Measurements from ENCODE around the gene NR4A1. TPM values are rescaled to one million over a fixed set of nuclear protein-coding genes. Genes with fewer than 3 reads are reported as not detected.
A peak's percentile ranks its signal among the peaks of the same experiment; 100 is the strongest.

Gene NR4A1
- total and polyA plus RNA-seq, 10 of the 15 experiments (the other 5 are each of a cell fraction or from before 2014, with no cell fraction given), result 0.05 to 7.9 (median 2.2) TPM; not detected in 1

DNA sequence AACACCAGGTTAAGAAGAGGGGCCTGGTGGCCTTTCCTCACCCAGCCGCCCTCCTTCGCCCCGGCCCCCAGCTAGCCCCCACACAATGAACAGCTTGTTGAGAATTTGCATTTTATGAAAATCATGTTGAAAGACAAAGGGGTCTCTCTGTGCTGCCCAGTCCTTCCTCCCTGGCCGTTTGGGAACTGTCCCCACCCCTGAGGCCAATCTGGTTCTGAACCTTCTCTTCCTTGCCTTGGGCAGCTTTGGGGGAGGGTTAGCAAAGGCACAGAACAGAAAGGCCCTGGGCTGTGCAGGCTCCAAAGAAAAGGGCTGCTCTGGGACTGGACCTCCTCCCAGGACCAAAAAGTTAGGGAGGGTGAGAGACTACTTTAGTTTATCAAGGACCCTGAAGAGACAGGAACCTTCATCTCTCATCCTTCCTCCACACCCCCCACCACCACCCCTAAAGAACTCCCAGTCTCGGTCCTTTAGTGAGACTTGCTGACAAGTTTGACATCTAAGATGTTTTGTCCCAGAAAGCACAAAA, 43.2 kb upstream of the NR4A1 start:
- no peak for FAIRE-seq
- Histone ChIP-seq H4K20me1 (ENCODE audit: control insufficient read depth, insufficient read depth) (no peaks in the 10 kb centered on the region), H3K4me2 (ENCODE audit: control insufficient read depth, insufficient read depth) (no peak overlapping the region), H3K27ac (ENCODE audit: control insufficient read depth, insufficient read depth) (no peak overlapping the region), H2AFZ (ENCODE audit: control insufficient read depth, low read depth, low read length) (no peak overlapping the region), H3K4me1 (ENCODE audit: control insufficient read depth, insufficient read depth, low read length) (peaks cover 11% of the 10 kb centered on the region), H3K27me3 (replicated peaks in 1 of 2; ENCODE audit: control insufficient read depth in 2 of 2, insufficient read depth in 2 of 2, low read length in 1 of 2) (peaks cover 9 to 21% of the 10 kb centered on the region in 2 experiments; a peak in 3 of 4 replicates), H3K36me3 (ENCODE audit: control insufficient read depth in 2 of 2, insufficient read depth in 2 of 2, low read length in 1 of 2) (no peaks in the 10 kb centered on the region), H3K4me3 (no peak overlapping the region), H3K9me3 (replicated peaks; ENCODE audit: control insufficient read depth, insufficient read depth, low read length) (no peaks in the 10 kb centered on the region), H3K9ac (ENCODE audit: control insufficient read depth, insufficient read depth, low read length) (no peak overlapping the region), H3K79me2 (ENCODE audit: control insufficient read depth, insufficient read depth, low read length) (no peaks in the 10 kb centered on the region)
- ChIA-PET POLR2A (no interaction called here), RAD21 (ENCODE audit: unreplicated experiment) (interaction anchor here (1.3 kb wide), 1 partner anchor 18 kb away, joined by 4 read pairs; no protein-coding TSS in a partner anchor), SMC1A (ENCODE audit: uncharacterized antibody, unreplicated experiment) (interaction anchor here (0.9 kb wide), 1 partner anchor 17 kb away, joined by 3 read pairs; no protein-coding TSS in a partner anchor), CTCF (interaction anchor here (11.3 kb wide), 1 partner anchor 15 kb away, joined by 412 read pairs; no protein-coding TSS in a partner anchor)
- WGBS (ENCODE audit: insufficient coverage, insufficient replicate concordance, low lambda C conversion rate, missing lambda C conversion rate), result 18% methylated on average over 5 of the region's 5 CpGs
- BruUV-seq (replicated peaks), result TSS peak; percentile 67
- no peak for DNase-seq (ENCODE audit: low read depth, low spot score)
- in situ Hi-C loops (cut with MboI), result no loop called here
- no peak for ATAC-seq
- TF ChIP-seq ZBTB40 (IDR thresholded peaks at IDR 0.05; ENCODE audit: borderline replicate concordance), result no peak
- TF ChIP-seq, protein P1, sequence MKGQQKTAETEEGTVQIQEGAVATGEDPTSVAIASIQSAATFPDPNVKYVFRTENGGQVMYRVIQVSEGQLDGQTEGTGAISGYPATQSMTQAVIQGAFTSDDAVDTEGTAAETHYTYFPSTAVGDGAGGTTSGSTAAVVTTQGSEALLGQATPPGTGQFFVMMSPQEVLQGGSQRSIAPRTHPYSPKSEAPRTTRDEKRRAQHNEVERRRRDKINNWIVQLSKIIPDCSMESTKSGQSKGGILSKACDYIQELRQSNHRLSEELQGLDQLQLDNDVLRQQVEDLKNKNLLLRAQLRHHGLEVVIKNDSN (IDR thresholded peaks at IDR 0.05; ENCODE audit: borderline replicate concordance, extremely low read length, insufficient read depth, low read depth, low read length), result no peak
- TF ChIP-seq, protein P2, sequence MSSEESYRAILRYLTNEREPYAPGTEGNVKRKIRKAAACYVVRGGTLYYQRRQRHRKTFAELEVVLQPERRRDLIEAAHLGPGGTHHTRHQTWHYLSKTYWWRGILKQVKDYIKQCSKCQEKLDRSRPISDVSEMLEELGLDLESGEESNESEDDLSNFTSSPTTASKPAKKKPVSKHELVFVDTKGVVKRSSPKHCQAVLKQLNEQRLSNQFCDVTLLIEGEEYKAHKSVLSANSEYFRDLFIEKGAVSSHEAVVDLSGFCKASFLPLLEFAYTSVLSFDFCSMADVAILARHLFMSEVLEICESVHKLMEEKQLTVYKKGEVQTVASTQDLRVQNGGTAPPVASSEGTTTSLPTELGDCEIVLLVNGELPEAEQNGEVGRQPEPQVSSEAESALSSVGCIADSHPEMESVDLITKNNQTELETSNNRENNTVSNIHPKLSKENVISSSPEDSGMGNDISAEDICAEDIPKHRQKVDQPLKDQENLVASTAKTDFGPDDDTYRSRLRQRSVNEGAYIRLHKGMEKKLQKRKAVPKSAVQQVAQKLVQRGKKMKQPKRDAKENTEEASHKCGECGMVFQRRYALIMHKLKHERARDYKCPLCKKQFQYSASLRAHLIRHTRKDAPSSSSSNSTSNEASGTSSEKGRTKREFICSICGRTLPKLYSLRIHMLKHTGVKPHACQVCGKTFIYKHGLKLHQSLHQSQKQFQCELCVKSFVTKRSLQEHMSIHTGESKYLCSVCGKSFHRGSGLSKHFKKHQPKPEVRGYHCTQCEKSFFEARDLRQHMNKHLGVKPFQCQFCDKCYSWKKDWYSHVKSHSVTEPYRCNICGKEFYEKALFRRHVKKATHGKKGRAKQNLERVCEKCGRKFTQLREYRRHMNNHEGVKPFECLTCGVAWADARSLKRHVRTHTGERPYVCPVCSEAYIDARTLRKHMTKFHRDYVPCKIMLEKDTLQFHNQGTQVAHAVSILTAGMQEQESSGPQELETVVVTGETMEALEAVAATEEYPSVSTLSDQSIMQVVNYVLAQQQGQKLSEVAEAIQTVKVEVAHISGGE (CRISPR knock-in tag; IDR thresholded peaks at IDR 0.05), result no peak
- intact Hi-C loops (cut with micrococcal nuclease; ENCODE audit: unreplicated experiment), result no loop called here
